Right hindlimb (tissue), 1 donor: ENCODE results near the gene TRIM49C.
"Not testable (repeated sequence)": the region's sequence is repeated elsewhere in the genome, so short reads cannot be mapped to it uniquely, and the experiment has no call there.

Experiments
- DNase-seq: peaks from one replicate; pipeline ENCODE4 v3.0.0-alpha.2; 2018

The TRIM49C gene, protein sequence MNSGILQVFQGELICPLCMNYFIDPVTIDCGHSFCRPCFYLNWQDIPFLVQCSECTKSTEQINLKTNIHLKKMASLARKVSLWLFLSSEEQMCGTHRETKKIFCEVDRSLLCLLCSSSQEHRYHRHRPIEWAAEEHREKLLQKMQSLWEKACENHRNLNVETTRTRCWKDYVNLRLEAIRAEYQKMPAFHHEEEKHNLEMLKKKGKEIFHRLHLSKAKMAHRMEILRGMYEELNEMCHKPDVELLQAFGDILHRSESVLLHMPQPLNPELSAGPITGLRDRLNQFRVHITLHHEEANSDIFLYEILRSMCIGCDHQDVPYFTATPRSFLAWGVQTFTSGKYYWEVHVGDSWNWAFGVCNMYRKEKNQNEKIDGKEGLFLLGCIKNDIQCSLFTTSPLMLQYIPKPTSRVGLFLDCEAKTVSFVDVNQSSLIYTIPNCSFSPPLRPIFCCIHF

DNA sequence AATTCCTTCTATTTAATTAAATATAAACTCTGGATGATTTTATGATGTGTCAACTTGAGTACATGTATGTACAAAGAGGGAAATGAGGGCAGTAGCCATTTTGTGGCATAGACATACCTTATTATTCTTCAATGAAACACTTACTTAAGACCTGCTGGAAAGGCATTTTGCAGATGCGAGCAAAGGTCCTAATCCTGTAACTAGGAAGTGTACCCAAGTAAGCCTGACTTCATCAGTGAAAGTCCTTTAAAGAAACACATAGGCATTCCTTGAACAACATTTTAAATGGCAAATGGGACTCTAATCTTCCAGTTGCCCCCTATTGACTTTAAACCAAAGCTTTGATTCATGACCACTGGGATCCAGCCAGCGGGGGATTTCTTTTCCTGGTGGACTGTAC, at the start of gene TRIM49C:
TSS of gene TRIM49C (plus strand) at position 301 of the 400 bp plus-strand sequence. CDS start 4,106 bp downstream, outside the sequence.
- not testable (repeated sequence) for DNase-seq

DNA sequence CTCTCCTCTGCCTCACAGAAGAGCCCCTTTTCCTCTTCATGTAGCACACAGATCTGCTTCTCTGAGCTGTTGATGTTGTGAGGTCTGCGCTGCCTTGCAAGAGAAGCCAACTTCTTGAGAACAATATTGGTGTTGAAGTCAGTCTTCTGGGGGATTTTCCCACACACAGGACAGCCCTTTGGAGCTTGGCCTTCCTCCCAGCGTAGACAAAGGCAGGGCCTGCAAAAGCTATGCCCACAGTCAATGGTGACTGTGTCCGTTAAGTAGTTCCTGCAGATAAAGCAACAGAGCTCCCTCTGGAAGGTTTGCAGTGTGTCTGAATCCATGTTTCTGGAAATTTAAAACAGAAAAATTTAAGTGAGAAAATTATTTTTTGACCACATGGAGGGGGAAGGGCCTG, 6.7 kb upstream of the TRIM49C start:
- DNase-seq, result not testable (repeated sequence)

DNA sequence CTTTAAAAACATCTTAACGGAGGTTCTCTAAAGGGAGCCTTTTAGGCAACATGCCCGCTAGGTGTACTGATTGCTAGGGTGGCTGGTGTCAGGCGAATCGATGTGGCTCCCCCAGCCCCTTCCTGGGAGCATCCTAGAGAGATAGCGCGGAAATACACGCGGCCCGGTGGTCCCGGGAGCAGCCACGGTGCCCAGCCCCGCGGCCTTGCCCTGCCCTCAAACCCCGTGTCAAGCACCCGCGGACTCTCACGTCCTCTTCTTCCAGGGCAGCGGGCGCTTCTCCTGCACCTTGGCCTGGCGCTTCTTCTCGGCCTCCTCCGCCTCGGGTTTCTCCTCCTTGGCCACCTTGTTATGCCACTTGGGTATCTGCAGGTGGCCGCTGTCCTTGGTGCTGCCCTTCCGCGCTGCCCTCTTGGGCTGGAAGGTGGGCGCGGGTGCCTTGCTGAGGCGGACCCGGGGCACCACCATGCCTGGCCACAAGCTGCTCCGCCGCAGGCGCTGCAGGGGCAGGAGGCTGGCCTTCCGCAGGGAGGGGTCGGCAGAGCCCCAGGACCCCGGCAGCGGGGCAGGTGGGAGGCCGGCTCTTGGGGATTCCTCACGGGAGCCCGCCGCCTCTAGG, 20.8 kb downstream of the TRIM49C start:
- not testable (repeated sequence) for DNase-seq

DNA sequence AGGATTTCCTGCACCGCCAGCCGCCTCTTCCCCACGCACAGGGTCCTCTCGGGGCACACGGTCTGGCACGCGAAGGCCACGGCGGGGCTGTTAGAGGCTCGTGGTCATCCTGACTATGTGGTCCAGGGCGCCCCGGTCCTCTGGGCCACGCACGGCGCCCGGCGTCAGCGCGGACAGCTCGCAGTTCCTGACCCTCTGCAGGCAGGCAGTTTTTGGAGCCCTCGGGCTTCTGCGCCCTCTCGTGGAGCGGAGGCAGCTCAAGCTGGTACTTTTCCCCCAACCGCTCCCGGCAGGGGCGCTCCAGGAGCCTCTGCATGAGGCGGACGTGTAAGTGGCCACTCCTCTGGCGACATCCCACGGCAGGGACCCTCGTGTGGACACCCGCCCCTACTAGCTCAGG, 21.4 kb downstream of the TRIM49C start:
- DNase-seq, result not testable (repeated sequence)

DNA sequence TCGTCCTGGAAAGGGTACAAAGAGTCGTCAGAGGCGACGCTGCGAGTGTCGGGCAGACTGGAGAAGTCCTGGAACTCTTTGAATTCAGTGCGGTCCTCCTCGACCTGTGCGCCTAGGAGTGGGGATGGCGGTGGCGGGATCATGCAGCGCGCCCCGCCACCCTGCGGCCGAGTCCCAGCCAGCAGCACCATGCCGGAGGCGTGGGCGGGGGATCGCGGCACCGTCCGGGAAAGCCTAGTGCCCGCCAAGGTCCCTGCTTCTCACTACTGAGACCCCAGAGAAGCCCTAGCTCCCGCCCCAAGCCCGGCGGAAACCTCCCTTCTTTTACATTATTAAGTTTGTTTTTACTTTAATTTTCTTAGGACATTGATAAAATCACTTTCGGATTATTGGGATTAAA, 22.6 kb downstream of the TRIM49C start:
- not testable (repeated sequence) for DNase-seq

DNA sequence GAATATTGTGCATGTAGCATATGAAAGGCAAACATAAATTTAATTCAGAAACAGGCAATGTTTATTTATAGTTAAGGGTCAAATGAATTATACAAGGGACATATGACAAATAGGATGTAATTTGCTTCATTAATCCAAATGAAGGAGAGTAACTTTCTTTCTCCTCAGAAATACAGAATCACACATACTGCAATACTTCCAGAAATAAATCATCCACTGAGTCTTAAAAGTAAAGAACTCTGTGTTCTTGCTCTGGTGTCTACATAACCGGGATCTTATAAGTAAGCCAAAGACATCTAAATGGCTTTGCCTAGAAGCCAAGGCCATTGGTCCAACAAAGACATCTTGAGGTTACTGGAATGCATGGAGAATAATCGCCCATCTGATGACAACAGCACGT, 54.7 kb downstream of the TRIM49C start, which contains the start of gene UBTFL1:
TSS of gene UBTFL1 (plus strand) at position 301 of the 400 bp plus-strand sequence. CDS start at position 301, 0 bp downstream.
- not testable (repeated sequence) for DNase-seq

DNA sequence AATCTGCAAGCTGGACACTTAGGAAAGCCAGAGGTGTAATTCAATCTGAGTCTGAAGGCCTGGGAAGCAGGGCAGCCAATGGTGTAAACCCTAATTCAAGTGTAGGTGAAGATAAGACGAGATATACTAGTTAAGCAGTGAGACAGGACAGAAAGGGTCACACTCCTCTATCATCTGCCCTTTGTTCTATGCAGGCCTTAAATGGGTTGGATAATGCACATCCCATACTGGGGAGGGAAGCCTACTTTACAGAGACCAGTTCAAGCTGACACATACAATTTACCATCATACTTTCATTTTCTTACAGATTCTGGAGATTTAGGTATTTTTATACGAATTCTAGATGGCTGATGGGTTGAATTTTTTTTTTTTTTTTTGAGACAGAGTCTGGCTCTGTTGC, 57.8 kb downstream of the TRIM49C start:
- not testable (repeated sequence) for DNase-seq
